COR-L47 (cell line): ENCODE data around the gene ALDH3A2.
"Not testable (repeated sequence)": the region's sequence is repeated elsewhere in the genome, so short reads cannot be mapped to it uniquely, and the experiment has no call there.

Experiments
- DNase-seq: peaks from one replicate; lab custom pipeline; 2025; lab: John Stamatoyannopoulos, UW

The ALDH3A2 gene

DNA sequence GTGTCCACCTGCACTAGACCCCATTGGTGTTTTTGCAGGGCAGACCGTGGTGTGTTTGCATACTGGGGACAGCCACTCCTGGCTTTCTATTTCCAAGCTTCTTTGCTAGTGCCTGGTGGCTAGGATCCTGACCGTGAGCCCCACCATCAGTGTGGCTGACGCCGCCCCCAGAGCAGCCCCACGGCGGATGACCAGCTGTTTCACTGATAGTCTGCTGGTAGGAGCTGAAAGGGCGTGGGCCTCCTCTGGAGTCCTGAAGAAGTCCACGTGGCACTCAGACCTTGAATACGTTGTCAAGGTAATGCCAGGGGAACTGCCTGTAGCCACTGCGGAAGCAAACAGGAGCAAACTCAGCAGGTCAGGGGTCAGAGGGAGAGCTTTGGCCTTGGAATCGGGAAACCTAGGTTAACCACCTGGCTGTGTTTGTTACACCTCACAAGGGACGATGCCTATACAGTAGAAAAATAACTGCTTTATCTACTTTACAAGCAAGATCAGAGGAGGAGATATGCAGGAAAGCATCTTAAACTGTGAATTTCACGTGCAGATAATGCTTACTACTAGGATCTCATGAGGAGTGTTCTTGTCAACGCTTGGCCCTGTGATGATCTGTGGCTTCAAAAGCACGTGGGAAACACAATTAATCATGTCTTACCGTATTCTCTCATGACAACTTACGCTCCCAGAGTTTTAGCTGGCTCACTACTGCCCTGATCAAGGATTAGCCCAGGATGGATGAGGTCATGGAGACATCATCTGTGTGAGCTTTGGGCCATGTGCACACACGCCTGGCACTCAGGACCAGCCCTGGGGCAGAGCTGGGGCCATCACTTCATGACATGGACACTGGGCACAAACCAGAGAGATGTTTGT is 30.3 kb downstream of the ALDH3A2 start:
- DNase-seq, result no peak

DNA sequence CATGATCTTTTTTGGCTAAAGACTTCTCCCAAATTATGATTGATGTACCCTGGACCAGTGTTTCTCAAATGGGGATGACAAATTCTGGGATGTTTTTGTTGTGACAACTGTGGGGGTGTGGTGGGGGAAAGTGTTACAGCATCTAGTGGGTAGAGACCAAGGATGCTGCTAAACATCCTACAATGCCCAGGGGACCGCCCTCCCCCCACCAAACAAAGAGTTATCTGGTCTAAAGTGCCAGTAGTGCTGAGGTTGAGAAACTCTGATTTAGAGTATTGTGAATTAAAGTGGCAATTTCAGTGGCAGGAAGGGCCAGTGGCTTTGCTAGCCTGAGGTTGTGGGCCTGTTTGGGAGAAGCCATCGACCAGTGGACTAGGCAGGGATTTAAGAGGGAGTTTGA is 34.6 kb downstream of the ALDH3A2 start:
- no peak for DNase-seq

DNA sequence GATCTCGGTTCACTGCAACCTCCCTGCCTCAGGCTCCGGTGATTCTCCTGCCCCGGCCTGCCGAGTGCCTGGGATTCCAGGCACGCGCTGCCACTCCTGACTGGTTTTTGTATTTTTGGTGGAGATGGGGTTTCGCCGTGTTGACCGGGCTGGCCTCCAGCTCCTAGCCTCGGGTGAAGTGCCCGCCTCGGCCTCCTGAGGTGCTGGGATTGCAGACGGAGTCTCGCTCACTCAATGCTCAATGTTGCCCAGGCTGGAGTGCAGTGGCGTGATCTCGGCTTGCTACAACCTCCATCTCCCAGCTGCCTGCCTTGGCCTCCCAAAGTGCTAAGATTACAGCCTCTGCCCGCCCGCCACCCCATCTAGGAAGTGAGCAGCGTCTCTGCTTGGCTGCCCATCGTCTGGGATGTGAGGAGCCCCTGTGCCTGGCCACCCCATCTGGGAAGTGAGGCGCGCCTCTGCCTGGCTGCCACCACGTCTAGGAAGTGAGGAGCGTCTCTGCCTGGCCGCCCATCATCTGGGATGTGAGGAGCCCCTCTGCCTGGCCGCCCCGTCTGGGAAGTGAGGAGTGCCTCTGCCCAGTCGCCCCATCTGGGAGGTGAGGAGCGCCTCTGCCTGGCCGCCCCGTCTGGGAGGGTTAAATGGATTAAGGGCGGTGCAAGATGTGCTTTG is 36.5 kb downstream of the ALDH3A2 start:
- not testable (repeated sequence) for DNase-seq

DNA sequence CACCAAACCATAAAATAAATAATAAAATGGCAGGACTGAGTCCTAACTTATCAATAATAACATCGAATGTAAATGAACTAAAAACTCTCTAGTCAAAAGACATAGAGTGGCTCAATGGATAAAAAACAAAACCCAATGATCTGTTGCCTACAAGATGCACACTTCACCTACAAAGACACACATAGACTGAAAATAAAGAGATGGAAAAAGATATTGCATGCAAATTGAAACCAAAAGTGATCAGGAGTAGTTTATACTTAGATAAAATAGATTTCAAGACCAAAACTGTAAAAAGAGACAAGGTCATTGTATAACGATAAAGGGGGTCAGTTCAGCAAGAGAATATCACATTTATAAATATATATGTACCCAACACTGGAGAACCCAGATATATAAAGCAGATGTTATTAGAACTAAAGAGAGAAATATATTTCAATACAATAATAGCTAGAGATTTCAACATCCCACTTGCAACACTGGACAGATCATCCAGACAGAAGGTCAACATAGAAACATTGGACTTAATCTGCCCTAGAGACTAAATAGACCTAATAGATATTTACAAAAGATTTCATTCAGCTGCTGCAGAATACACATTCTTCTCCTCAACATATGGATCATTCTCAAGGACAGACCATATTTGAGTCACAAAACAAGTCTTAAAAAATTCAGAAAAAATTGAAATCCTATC is 38.0 kb downstream of the ALDH3A2 start:
- no peak for DNase-seq

DNA sequence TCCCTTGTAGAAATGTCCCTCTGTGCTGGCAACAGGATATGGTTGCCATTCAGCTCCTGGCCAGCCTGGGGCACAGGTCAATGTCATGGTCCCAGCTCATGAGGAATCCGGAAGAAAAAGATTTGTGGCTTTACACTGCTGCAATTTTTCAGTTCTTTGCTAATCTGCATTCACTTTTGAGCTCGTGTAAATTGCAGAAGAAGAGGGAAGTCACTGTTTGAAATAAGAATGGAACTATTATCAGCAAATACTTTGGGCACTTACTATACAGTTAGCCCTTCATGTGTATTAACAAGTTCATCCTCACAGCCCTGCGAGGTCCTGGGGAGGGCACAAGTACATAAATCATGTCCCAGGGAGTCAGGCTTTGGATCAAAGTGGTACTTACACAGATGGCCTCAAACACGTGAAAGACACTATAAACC is 53.7 kb downstream of the ALDH3A2 start:
- DNase-seq, result no peak

DNA sequence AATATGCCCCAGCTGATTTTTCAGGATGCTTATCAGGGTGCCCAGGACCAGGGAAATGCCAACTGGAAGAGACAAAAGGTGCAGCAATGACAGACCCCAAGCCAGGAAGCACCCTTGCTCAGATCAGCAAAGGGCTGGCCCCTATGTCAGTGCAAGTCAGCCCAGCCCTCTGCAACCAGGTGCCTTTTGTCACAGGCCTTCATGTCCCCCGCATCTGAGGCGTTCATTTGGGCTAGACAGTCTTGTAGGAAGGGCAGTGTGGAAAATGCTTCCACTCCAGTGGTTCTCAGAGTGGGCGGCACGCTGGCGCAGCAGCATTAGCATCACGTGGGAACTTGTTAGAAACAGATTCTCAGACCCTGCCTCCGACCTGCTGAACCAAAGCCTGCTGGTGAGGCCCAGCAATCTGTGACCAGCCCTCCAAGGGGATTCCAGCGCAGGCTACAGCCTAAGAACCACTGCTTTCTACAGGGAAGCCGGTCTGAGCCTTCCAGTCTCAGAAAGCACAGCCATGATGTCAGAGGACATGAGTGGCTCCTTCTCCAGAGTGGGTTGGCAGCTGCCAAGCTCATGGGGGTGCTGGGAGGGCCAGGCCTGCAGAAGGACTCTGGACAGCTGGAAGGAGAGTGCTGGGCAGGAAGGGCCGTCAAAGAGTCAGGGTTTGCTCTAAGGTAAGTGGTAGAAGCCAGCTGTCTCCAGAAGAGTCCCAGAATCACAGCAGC is 54.7 kb downstream of the ALDH3A2 start:
- no peak for DNase-seq

DNA sequence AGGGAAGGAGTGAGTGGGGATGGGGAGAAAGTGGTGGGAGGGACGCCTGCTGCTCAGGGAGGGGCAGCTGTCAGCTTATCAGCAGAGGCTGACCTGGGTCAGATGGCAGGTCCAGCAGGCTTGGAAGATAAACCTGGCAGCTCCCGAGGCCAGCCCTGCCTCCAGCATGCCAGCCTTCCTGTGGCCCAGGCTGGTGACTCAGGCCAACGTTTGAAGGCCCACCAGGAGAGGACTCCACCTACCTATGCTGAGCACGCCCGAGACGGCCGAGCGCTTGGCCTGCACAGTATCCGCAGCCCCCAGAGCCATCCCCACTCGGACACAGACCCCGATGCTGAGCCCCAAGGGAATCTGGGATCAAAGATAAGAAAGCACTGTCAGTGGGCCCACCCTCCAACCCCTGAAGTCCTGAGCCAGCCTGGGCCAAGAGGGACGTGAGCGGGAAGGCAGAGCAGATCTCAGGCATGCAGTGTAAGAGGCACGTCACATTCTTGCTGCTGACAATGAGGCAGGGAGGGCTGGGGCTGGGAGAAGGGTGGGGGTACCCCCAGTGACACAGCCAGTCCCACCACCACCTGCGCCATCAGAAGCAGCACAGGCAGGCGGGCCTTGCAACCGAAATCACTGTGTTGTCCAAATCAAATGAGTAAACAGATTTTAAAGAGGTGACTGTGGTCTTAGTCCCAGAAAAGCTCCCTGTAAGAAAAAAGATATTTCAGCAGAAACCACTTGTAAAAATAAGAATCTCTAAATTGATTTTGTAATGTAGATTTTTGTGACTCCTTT is 55.5 kb downstream of the ALDH3A2 start:
- DNase-seq, result no peak

DNA sequence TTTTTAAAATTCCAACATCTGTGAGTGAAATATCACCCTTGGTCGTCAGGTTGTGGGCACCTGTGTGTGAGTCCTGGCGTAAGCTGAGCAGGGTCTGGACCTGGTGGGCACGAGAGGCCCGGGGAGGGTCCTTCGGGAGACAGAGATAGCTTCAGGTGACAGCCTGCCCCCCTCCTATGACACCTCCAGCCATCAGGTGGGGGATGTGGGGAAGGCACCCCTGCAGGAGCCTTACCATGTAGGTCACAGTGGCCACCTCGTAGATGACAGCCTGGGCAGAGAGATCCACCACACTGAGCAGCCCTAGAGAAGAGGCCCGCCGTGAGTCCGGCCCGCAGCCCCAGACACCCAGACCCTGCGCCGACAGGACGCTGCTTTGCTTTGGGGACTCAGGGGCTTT is 56.6 kb downstream of the ALDH3A2 start:
- DNase-seq, result no peak

DNA sequence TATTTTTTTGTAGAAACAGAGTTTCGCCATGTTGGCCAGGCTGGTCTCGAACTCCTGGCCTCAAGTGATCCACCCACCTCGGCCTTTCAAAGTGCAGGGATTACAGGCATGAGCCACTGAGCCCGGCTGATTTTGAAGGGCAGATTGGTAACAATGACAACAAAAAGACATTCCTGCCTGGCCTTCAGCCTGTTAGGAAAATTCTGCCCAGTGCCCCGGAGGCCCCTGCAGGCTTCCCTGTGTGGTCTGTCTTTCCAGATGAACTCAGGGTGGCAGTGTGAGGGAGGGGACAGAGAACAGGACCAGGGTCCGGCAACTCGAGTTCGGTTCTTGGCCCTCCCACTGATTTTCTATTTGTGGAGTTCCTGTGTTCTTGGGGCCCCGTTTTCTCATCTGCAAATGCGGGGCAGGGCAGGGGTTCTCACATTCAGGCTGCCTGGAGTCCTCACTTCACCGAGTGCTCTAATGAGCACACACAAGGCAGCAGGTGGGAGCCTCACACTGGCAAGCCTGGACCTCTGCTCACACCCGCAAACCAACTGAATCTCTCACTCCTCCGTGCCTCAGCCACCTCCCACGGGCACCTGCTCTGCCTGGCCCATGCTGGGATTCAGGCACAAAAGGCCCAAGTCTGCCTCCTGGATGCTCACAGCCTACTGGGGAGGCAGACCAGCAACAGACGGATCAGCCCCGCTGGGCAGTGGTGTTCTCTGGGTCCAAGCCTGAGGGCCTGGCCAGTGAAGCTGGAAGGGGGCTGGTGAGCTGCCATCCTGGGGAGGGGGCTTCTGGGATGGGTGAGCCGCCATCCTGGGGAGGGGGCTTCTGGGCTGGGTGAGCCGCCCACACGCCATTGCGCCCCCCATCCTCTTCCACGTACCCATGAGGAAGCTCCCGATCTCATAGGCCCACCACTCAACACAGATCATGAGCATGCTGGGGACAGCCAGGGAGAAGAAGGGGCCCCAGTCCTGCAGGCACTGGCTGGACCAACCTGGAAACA is 57.5 kb downstream of the ALDH3A2 start:
- DNase-seq, result no peak

DNA sequence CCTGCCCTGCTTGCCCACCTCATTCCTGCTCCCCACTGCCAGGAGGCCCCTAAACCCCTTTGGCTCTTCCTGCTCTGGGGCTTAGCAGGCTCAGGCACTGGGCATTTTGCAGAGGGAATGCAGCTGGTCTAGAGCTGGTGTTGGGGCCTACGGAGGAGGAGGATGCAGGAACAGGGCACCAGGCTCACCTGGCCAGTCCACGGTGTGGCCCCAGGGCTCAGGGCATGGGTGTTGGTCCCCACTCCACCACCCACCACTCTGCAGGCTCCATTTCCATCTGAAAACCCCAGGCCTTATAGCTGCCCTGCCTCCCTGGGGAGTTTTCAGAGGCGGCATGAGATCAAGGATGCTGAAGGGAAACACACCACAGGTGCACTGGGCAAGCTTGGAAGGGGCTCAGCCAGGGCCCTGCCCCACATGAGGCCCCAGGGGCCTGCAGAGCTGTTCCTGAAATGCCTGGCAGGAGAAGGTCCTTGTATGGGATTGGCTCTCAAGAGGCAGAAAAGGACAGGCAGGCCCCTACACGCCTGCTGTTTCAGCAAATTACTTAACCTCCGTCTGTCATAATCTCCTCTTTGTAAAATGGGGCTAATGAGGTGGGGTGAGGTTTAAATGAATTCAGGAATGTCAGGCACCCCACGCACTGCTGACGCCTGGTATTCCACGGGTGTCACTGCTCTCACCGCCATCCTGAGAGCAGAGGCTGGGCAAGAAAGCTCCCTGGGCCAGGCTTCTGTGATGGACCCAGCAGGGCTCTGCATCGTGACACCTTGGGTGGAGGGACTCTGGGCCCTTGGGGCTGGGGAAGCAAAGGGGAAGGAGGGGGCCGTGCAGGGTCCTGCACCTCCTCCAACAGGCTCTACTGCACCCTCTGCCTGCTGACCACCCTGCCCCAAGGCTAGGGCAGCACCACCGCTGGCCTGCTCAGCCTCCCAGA is 58.5 kb downstream of the ALDH3A2 start:
- no peak for DNase-seq

DNA sequence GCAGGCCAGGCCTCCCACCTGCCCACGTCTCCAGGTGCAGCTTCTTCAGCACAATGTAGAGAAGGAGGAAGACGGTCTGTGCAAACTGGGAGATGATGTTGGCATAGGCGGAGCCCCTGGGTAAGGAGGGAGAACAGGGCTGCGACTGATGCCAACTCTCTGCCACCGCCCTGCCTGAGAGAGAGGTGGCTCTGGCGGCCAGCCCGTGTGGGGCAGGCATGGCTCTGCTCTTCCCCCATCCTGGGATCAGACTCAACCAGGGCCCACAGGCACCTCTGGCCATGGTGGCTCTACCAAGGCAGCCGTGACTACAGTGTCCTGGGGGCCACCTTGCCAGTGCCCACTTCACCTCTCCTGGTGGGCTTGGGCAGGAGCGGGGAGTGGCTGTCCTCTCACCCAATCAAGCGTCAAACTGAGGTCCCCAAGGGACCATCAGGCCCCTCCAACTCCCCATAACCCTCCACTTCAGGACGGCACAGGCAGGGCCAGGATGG is 59.2 kb downstream of the ALDH3A2 start:
- DNase-seq, result no peak

DNA sequence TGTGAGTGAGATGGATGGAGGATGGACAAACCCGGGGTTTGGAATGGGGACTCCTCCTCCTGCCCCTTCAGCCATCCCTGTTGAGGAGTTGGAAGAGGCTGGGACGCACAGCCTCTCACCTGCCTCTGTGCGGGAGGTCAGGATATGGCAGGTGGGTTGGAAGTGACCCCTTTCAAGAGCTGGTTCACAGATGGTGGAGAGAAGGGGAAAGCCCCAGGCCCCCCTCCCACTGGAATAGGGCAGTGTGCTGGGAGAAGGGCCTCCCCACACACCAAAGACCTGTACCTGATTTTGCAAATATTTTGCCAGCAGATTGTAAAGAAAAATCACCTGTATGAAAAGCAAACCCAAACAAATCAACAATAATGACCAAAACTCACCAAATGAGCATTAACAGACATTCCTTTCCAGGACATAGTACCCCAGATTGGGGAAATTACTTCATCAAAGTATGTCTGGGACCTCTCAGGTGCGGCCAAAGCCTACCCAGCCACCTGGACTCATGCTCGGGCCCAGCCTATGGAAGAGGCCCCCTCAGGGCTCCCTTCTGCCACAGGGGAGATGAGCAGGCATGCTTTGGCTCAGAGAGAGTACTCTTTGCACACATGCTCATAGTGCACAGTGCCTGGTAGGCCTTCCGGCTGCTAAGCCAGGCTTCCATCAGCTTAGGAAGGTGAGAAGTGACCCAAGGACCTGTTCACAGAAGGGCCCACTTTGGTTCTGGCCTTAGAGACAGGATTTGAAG is 60.1 kb downstream of the ALDH3A2 start:
- no peak for DNase-seq

DNA sequence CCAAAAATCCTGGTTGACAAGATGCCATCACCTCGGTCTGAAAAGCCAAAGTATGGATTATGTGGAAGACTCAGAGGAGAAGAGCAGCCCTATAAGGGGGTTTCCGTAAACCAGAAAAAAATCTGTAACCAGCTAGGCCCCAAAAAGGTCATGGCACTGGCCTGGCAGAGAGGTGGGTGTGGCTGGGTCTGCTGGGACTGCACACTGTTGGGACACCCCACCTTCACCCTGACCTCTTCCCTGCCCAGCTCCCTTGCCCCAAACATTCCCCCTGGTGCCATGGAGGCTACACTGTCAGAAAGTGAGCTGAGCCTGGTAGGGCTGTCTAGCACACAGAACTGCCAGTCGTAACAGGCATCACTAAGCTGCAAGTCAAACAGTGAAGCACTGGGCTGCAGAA is 61.3 kb downstream of the ALDH3A2 start:
- no peak for DNase-seq

DNA sequence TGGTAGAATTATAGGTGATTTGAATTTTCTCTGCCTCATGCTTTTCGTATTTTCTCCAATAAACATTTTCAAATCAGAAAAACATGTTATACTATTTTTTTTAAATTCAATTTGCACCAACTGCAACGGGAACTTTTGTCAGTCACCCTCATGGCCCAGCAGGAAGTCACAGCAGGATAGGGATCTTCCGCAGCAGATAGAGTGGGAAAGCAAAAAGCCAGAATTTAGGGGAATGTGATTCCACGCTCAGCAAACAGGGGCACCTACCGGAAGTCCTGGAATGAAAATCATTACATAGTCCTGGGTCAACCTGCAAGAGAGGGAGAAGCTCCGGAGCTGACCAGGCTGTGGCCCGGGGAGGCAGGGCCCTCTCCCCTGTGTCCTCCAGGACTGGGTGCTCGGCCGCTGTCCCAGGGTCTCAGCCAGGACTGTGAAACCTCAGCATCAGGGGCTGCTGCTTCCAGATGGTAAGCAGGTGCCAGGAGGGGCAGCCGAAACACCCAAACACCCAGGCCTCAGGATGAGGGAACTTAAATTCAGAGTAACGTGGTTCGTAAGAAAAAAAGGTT is 64.0 kb downstream of the ALDH3A2 start:
- DNase-seq, result no peak

DNA sequence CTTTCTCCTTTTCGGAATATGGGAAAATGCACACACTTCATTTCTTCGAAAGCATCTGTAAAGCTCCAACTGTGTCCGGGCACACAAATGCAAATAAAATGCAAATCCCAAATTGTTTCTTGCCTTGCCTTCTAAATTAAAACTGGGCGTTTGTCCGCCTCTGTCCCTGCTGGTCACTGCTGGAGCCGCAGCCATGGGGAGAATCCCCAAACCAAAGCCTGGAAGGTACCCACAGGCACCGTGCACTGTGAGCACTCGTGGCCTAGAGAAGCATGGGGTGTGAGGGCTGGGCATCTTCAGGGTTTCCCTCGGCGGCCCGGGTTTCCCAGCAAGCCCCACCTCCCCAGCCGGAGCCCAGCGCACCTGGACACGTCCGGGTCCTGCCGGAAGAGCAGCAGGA is 64.9 kb downstream of the ALDH3A2 start:
- no peak for DNase-seq

DNA sequence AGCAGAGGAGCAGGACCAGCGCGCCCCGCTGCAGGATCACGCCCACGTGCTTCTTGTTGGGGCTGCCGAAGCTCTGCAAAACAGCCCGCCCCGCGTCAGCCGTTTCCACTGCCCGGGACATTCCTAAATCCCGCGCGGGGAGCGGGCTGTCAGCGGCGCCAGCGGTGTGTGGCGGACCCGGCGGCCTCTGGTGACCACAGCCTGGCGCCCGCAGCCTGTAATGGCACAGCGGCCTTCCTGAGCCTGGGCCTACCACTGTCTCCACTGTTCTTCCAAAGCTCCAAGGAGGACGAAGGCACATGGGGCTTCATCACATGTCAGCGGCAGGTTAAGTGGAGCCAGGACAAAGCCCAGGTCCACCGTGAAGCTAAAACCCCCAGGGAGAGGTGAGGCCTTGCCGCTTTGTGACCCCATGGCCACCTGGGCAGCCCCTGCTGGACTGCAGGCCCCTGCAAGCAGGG is 65.4 kb downstream of the ALDH3A2 start:
- no peak for DNase-seq

DNA sequence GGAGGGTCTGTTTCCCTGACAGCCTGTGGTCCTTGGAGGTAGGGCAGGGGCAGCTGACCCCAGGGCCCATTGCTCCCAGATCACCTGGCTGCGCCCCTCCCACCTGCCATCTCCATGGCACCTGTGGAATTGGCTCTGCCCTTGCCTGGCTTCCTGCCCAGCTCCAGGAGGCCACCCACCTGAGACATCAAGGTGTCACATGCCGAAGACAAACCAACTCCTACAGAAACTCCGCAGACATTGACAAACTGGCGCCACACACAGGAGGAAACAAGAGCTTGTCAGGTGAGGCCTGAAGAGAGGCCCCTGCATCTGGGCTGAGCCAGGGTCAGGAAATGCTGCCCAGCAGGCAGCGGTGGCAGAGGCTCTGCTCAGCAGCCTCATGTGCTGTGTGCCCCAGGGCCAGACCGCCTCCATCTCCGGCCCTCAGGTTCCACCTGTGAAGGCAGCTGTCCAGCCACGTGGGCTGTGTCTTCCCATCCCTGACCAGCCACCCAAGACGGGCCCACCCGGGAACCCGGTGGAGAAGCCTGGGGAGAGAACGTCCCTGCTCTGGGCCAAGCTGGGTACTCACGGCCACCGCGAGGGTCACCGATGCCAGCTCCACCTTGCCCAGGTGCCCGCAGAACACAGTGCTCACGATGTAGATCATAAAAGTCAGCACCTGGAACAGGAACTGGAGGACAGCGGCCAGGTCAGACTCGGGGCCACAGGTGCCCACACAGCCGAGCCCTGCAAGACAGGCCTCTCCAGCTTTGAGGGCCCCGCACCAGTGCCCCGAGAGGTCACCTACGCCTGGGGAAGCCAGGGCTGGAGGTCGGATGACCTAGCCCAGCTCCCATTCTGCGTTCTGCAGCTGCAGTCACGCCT is 66.2 kb downstream of the ALDH3A2 start:
- no peak for DNase-seq
